GM18951 (cell line): ENCODE results near the gene KDELR1.

Source experiments
- POLR2A ChIP-seq: IDR thresholded peaks from 4 replicates; pipeline ENCODE4 v1.6.1; 2011; ENCODE audit warnings: mild to moderate bottlenecking; ENCODE audit not compliant: insufficient read length, insufficient read depth; ENCODE audit errors: extremely low read depth
- in situ Hi-C: fragments of 300-500 bp; cut with MboI; formaldehyde crosslinking; loops from one replicate; pipeline ENCODE4 v1.12.0; 2022; ENCODE audit warnings: low sequenced_read_pairs, mixed read lengths, inconsistent platforms; ENCODE audit not compliant: unreplicated experiment

The KDELR1 gene

GRCh38 chr19:48354332-48354992, 36.9 kb downstream of the KDELR1 start:
- TF ChIP-seq POLR2A = no peak
- in situ Hi-C loops = no loop called here

- no peak for TF ChIP-seq POLR2A
- in situ Hi-C loops = no loop called here
These were observed 37.7 kb downstream of the KDELR1 start for GRCh38 chr19:48353677-48354076.

GRCh38 chr19:48351341-48351752, 40.0 kb downstream of the KDELR1 start:
- no peak for TF ChIP-seq POLR2A
- in situ Hi-C loops = no loop called here

GRCh38 chr19:48350856-48351255, 40.5 kb downstream of the KDELR1 start:
- in situ Hi-C loops = no loop called here

GRCh38 chr19:48348737-48349136, 42.6 kb downstream of the KDELR1 start:
- in situ Hi-C loops = no loop called here
- TF ChIP-seq POLR2A = no peak

More at GRCh38 chr19:48350856-48351255, 40.5 kb downstream of the KDELR1 start:
- no peak for TF ChIP-seq POLR2A

GRCh38 chr19:48348045-48348444, 43.3 kb downstream of the KDELR1 start:
- in situ Hi-C loops = no loop called here
- no peak for TF ChIP-seq POLR2A

GRCh38 chr19:48346191-48346590, 45.2 kb downstream of the KDELR1 start:
- in situ Hi-C loops = no loop called here
- TF ChIP-seq POLR2A = no peak

GRCh38 chr19:48344892-48345291, 46.5 kb downstream of the KDELR1 start:
- in situ Hi-C loops = no loop called here

GRCh38 chr19:48342841-48343540, 48.4 kb downstream of the KDELR1 start:
- TF ChIP-seq POLR2A = no peak
- in situ Hi-C loops = no loop called here

More at GRCh38 chr19:48344892-48345291, 46.5 kb downstream of the KDELR1 start:
- no peak for TF ChIP-seq POLR2A

GRCh38 chr19:48342414-48342738, 49.0 kb downstream of the KDELR1 start:
- in situ Hi-C loops = no loop called here
- no peak for TF ChIP-seq POLR2A

GRCh38 chr19:48341515-48342413, 49.6 kb downstream of the KDELR1 start:
- in situ Hi-C loops = no loop called here
- no peak for TF ChIP-seq POLR2A

- in situ Hi-C loops = no loop called here
- TF ChIP-seq POLR2A = no peak
These were observed 50.4 kb downstream of the KDELR1 start for GRCh38 chr19:48340995-48341394.

GRCh38 chr19:48338802-48339503, 52.4 kb downstream of the KDELR1 start:
- no peak for TF ChIP-seq POLR2A
- in situ Hi-C loops = no loop called here
